GM18511 (cell line): ENCODE results near the gene DDX43.
A peak's percentile ranks its signal among the peaks of the same experiment; 100 is the strongest.
"Not testable (repeated sequence)": the region's sequence is repeated elsewhere in the genome, so short reads cannot be mapped to it uniquely, and the experiment has no call there.

Source experiments
- ATAC-seq: cut with Tn5 transposase; IDR thresholded peaks from one replicate; pipeline ENCODE4 v1.9.1; 2021; ENCODE audit warnings: mild to moderate bottlenecking, moderate library complexity; ENCODE audit not compliant: unreplicated experiment

Gene DDX43

GRCh38 chr6:73394577-73395354 lies at the start of gene DDX43:
Gene DDX43 (plus strand): TSS chr6:73394828. CDS start chr6:73394906, 78 bp downstream.
- ATAC-seq: peak; percentile 84

- no peak for ATAC-seq
Measured at GRCh38 chr6:73348550-73349204, 46.0 kb upstream of the DDX43 start.

- ATAC-seq: no peak
Measured at GRCh38 chr6:73349311-73349710, 45.3 kb upstream of the DDX43 start.

GRCh38 chr6:73353636-73354593 lies 40.7 kb upstream of the DDX43 start, which contains the start of gene DPPA5:
Gene DPPA5 (minus strand): TSS chr6:73354276. CDS start chr6:73354225, 51 bp downstream.
- no peak for ATAC-seq

- no peak for ATAC-seq
Measured at GRCh38 chr6:73362358-73362757, 32.3 kb upstream of the DDX43 start, which contains the start of gene KHDC3L. Gene KHDC3L (plus strand): TSS chr6:73362658. CDS start chr6:73362730, 72 bp downstream.

GRCh38 chr6:73362869-73363536 lies 31.6 kb upstream of the DDX43 start:
- ATAC-seq: no peak

- no peak for ATAC-seq
Measured at GRCh38 chr6:73363537-73363875, 31.1 kb upstream of the DDX43 start.

- ATAC-seq: no peak
Measured at GRCh38 chr6:73364121-73364520, 30.5 kb upstream of the DDX43 start.

- no peak for ATAC-seq
Measured at GRCh38 chr6:73364549-73364948, 30.1 kb upstream of the DDX43 start.

- ATAC-seq: no peak
Measured at GRCh38 chr6:73367761-73368355, 26.8 kb upstream of the DDX43 start.

GRCh38 chr6:73368675-73369074 lies 26.0 kb upstream of the DDX43 start:
- no peak for ATAC-seq

- no peak for ATAC-seq
Measured at GRCh38 chr6:73369157-73369556, 25.5 kb upstream of the DDX43 start.

GRCh38 chr6:73369563-73369962 lies 25.1 kb upstream of the DDX43 start, which contains the start of gene OOEP:
Gene OOEP (minus strand): TSS chr6:73369897. CDS start chr6:73369792, 105 bp downstream.
- ATAC-seq: no peak

- no peak for ATAC-seq
Measured at GRCh38 chr6:73371984-73372383, 22.6 kb upstream of the DDX43 start.

- no peak for ATAC-seq
Measured at GRCh38 chr6:73372516-73372915, 22.1 kb upstream of the DDX43 start.

GRCh38 chr6:73375216-73375615 lies 19.4 kb upstream of the DDX43 start:
- ATAC-seq: no peak

GRCh38 chr6:73377225-73377624 lies 17.4 kb upstream of the DDX43 start:
- no peak for ATAC-seq

- ATAC-seq: not testable (repeated sequence)
Measured at GRCh38 chr6:73381531-73381930, 13.1 kb upstream of the DDX43 start.

GRCh38 chr6:73382462-73383113 lies 12.0 kb upstream of the DDX43 start:
- no peak for ATAC-seq

- ATAC-seq: peak; percentile 31
Measured at GRCh38 chr6:73388433-73388799, 6.2 kb upstream of the DDX43 start.
